ENCODE measurements around the gene TGFBR2.

DNA sequence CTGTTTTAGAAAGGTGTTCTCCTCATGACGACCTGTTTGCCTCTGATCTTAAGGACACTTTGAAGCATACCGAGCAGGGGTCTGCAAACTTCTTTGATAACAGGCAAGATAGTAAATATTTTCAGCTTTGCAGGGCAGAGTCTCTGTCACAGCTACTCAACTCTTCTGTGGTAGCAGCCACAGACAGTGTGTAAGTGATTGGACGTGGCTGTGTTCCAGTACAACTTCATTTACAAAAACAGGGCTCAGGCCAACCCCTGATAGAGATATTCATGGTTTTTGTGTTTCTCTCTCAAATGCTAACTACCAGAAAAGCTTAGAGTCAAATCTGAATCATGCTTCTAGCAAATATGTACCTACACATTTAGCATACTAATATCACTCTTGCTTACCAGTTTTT is 51.5 kb downstream of the TGFBR2 start:
- TF ChIP-seq EZH2phosphoT487 (IDR thresholded peaks at IDR 0.05; ENCODE audit: borderline replicate concordance, low read length), result no peak
- no peak for TF ChIP-seq EZH2 (IDR thresholded peaks at IDR 0.05; ENCODE audit: low read length, unreplicated experiment)
- TF ChIP-seq, protein P1, sequence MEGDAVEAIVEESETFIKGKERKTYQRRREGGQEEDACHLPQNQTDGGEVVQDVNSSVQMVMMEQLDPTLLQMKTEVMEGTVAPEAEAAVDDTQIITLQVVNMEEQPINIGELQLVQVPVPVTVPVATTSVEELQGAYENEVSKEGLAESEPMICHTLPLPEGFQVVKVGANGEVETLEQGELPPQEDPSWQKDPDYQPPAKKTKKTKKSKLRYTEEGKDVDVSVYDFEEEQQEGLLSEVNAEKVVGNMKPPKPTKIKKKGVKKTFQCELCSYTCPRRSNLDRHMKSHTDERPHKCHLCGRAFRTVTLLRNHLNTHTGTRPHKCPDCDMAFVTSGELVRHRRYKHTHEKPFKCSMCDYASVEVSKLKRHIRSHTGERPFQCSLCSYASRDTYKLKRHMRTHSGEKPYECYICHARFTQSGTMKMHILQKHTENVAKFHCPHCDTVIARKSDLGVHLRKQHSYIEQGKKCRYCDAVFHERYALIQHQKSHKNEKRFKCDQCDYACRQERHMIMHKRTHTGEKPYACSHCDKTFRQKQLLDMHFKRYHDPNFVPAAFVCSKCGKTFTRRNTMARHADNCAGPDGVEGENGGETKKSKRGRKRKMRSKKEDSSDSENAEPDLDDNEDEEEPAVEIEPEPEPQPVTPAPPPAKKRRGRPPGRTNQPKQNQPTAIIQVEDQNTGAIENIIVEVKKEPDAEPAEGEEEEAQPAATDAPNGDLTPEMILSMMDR (conservative IDR thresholded peaks at IDR 0.05; ENCODE audit: low read depth, low read length), result no peak

All from PC-3 (cell line).